ENCODE results near the gene SIAH3. TPM values are rescaled to one million over a fixed set of nuclear protein-coding genes. Genes with fewer than 3 reads are reported as not detected.

The SIAH3 gene
- total RNA-seq, 1 experiment from 2014 or later = not detected

DNA sequence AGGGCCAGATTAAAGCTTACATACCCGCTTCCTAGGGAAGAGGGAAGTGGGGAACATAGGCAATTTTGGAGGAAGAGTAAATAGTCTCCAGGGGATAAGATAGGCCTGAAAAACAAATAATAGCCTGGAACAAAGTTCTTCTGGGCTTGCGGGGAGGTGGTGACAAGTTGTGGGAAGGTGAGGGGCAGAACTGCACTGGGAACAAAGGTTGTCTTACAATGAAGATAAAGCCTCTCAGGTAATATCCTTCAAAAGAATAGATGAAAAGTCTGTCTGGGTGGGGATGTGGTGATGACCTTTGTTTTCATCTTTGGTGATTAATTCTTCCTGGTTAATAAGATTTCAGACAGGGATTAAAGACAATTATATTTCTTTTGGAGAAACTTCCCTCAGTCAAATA, 80.7 kb downstream of the SIAH3 start:
- H2BK15ac ChIP-seq (ENCODE audit: low read depth, low read length) = no peak overlapping the region
- H4K91ac ChIP-seq (ENCODE audit: insufficient read length, low read depth, low read length) = no peak overlapping the region
- H2BK20ac ChIP-seq (ENCODE audit: low read depth, low read length, poor library complexity, severe bottlenecking) = no peak overlapping the region
- H2BK5ac ChIP-seq (ENCODE audit: insufficient read length, low read length) = no peak overlapping the region
- no peak overlapping the region for H3K23ac ChIP-seq (ENCODE audit: insufficient read length, low read depth, low read length)
- no peaks in the 10 kb centered on the region for H3K79me2 ChIP-seq (ENCODE audit: insufficient read depth, low read length)
- H3K14ac ChIP-seq (ENCODE audit: insufficient read depth, low read length) = no peak overlapping the region
- H2BK120ac ChIP-seq (ENCODE audit: low read depth, low read length, poor library complexity, severe bottlenecking) = no peak overlapping the region
- no peak overlapping the region for H4K8ac ChIP-seq (replicated peaks; ENCODE audit: insufficient read length, low read depth, low read length)
- no peak overlapping the region for H3K18ac ChIP-seq (ENCODE audit: insufficient read length, low read depth, low read length)
- no peaks in the 10 kb centered on the region for H3K9me3 ChIP-seq (ENCODE audit: control insufficient read depth, low read depth, low read length)
- no peaks in the 10 kb centered on the region for H4K20me1 ChIP-seq (ENCODE audit: control insufficient read depth, insufficient read depth, insufficient read length)
- no peak overlapping the region for H3K27ac Mint-ChIP-seq
- no peak overlapping the region for H2AFZ ChIP-seq (ENCODE audit: low read length)
- H3K4ac ChIP-seq (ENCODE audit: low read depth, low read length) = no peak overlapping the region
- no peak overlapping the region for H3T11ph ChIP-seq (ENCODE audit: low read length)
- no peak for DNase-seq
- WGBS (ENCODE audit: extremely low coverage, insufficient read length, low lambda C conversion rate) = no CpG with 5 or more reads among the region's 2 CpGs
- peaks cover 0 to 11% (median 4%) of the 10 kb centered on the region in 3 experiments; a peak in 5 of 7 replicates for H3K36me3 Mint-ChIP-seq (ENCODE audit: insufficient read depth in 1 of 3, low read depth in 3 of 3)
- H3K56ac ChIP-seq (ENCODE audit: insufficient read length, low read depth, low read length) = no peak overlapping the region
- no peak overlapping the region for H3K9ac ChIP-seq (ENCODE audit: extremely low read depth, insufficient read length, low read length)
- no peak overlapping the region for H3K4me3 Mint-ChIP-seq
- H2BK12ac ChIP-seq (ENCODE audit: insufficient read length, low read depth, low read length) = no peak overlapping the region
- H3K9me3 Mint-ChIP-seq = peaks cover 8 to 10% of the 10 kb centered on the region in 2 experiments
- H3K27me3 ChIP-seq (ENCODE audit: insufficient read depth, low read length) = no peaks in the 10 kb centered on the region
- H3K4me1 ChIP-seq (ENCODE audit: insufficient read depth, low read length) = peaks cover 26% of the 10 kb centered on the region; the same call in 1 of the 2 replicates
- no peak overlapping the region for H2AK5ac ChIP-seq (ENCODE audit: insufficient read length, low read length)
- H3K23me2 ChIP-seq (ENCODE audit: insufficient read length, low read depth, low read length, poor library complexity, severe bottlenecking) = peaks cover 3% of the 10 kb centered on the region
- H3K4me1 Mint-ChIP-seq = peaks cover 63 to 72% of the 10 kb centered on the region in 2 experiments
- H3K27ac ChIP-seq (ENCODE audit: insufficient read length, low read depth, low read length) = no peak overlapping the region
- H3K27me3 Mint-ChIP-seq (ENCODE audit: low read depth) = no peaks in the 10 kb centered on the region; the same call in none of the 2 replicates
- no peak overlapping the region for H4K5ac ChIP-seq (ENCODE audit: insufficient read length, low read depth, low read length)
- no peak overlapping the region for H3K4me2 ChIP-seq (ENCODE audit: insufficient read depth, insufficient read length, low read length)
- no peaks in the 10 kb centered on the region for H3K79me1 ChIP-seq (ENCODE audit: insufficient read depth, low read depth, low read length, poor library complexity, severe bottlenecking)
- no peak for TF ChIP-seq CTCF (conservative IDR thresholded peaks at IDR 0.05)
